NCI-H1694 treated with DMSO at 0.1 percent for 48 hours (cell line): ENCODE data around the gene PRDM15.

Experiments
- DNase-seq: peaks from one replicate; lab custom pipeline; 2025; lab: John Stamatoyannopoulos, UW

Gene PRDM15

GRCh38 chr21:41839387-41840000, 39.6 kb downstream of the PRDM15 start:
- no peak for DNase-seq

- DNase-seq = no peak
These were observed 41.3 kb downstream of the PRDM15 start for GRCh38 chr21:41837756-41838297.

GRCh38 chr21:41836166-41837015, 42.8 kb downstream of the PRDM15 start:
- no peak for DNase-seq

- no peak for DNase-seq
These were observed 43.4 kb downstream of the PRDM15 start for GRCh38 chr21:41835711-41836154.

GRCh38 chr21:41834926-41835663, 44.0 kb downstream of the PRDM15 start:
- DNase-seq = no peak

- DNase-seq = no peak
These were observed 44.8 kb downstream of the PRDM15 start for GRCh38 chr21:41834252-41834925.

- DNase-seq = no peak
These were observed 45.5 kb downstream of the PRDM15 start for GRCh38 chr21:41833497-41834115.

- no peak for DNase-seq
These were observed 46.3 kb downstream of the PRDM15 start for GRCh38 chr21:41832596-41833496.

- no peak for DNase-seq
These were observed 47.1 kb downstream of the PRDM15 start for GRCh38 chr21:41831866-41832595.

GRCh38 chr21:41831453-41831831, 47.7 kb downstream of the PRDM15 start:
- DNase-seq = no peak

GRCh38 chr21:41830764-41831452, 48.2 kb downstream of the PRDM15 start:
- DNase-seq = no peak

- no peak for DNase-seq
These were observed 48.9 kb downstream of the PRDM15 start for GRCh38 chr21:41830145-41830707.

GRCh38 chr21:41828884-41829360, 50.2 kb downstream of the PRDM15 start:
- DNase-seq = no peak

GRCh38 chr21:41827951-41828883, 50.9 kb downstream of the PRDM15 start:
- DNase-seq = no peak

GRCh38 chr21:41825881-41826280, 53.3 kb downstream of the PRDM15 start:
- DNase-seq = no peak

- no peak for DNase-seq
These were observed 53.9 kb downstream of the PRDM15 start for GRCh38 chr21:41825216-41825615.

- DNase-seq = no peak
These were observed 54.5 kb downstream of the PRDM15 start for GRCh38 chr21:41824466-41825207.
